GM10847 (cell line): Measurements from ENCODE around the gene CT45A1.
"Not testable (repeated sequence)": the region's sequence is repeated elsewhere in the genome, so short reads cannot be mapped to it uniquely, and the experiment has no call there.

Experiments used
- POLR2A ChIP-seq: IDR thresholded peaks from 2 replicates; pipeline ENCODE4 v1.6.1; 2011; ENCODE audit not compliant: insufficient read length; ENCODE audit errors: extremely low read depth

CT45A1 gene, protein sequence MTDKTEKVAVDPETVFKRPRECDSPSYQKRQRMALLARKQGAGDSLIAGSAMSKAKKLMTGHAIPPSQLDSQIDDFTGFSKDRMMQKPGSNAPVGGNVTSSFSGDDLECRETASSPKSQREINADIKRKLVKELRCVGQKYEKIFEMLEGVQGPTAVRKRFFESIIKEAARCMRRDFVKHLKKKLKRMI

DNA sequence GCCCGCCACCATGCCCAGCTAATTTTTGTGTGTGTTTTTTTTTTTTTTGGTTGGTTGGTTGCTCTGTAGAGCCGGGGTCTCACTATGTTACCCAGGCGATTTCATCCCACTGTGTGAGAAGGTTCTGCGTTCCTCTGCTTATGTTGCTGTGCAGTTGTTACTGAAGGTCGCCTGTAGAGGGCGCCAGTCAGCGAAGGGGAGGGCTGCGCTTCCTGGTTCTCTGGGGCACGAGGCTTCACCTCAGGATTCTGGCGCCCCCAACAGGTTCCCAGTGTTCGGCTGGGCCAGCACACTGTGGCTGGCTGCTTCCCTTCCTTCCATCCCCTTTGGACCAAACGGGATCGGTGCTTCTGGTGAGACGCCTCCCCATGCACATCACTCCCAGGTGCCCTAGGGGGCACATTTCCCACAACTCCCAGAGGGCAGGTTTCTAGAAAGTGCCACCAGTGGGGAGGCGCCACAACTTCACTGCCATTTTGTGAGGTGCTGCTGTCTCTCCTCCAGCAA is at the start of gene CT45A1:
CT45A1 (plus strand) TSS at position 457 of the 507 bp plus-strand sequence. CDS start 5,302 bp downstream, outside the sequence.
- TF ChIP-seq POLR2A, result not testable (repeated sequence)

GRCh38 chrX:135688137-135688536 is 25.3 kb upstream of the CT45A1 start:
- no peak for TF ChIP-seq POLR2A

GRCh38 chrX:135695471-135695870 is 18.0 kb upstream of the CT45A1 start:
- no peak for TF ChIP-seq POLR2A

- no peak for TF ChIP-seq POLR2A
These were observed 15.8 kb upstream of the CT45A1 start for GRCh38 chrX:135697601-135698000.

DNA sequence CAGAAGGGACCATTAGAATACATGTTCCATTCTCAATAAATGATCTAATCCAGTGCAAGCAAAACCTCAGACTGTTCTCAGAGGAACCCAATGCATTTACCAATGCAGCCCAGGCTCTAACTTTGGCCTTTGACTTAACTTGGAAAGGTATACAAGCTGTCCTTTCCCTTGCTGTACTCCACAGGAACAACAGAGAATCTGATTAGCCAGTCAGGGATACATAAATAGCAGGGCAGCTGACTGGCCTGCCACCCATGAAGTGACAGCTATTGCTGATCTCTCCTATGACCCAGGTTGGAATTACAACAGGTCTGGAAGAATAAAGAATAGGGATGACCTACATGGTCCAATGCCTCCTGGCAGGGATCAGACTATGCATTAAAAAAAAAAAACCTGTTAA is 14.5 kb upstream of the CT45A1 start:
- no peak for TF ChIP-seq POLR2A

GRCh38 chrX:135707880-135708279 is 5.6 kb upstream of the CT45A1 start:
- TF ChIP-seq POLR2A, result no peak

DNA sequence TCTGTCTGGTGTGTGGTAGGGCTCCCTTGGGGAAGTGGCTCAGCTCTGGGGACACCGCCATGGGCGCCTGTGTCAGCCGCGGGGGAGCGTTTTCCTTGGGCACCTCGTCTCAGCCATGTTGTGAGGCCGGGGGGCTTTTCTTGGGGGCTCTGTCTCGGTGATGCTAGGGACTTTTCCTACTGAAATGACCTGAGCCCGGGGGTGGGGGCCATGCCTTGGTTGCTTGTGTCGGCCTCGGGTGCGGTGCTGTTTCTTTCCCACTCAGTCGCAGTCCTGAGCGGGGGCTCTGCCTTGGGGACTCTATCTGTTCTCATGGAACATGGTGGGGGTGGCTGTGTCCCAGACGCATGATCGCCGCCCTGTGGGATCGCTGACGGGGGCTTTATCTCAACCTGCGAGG is 356 bp downstream of the CT45A1 start:
- no peak for TF ChIP-seq POLR2A

DNA sequence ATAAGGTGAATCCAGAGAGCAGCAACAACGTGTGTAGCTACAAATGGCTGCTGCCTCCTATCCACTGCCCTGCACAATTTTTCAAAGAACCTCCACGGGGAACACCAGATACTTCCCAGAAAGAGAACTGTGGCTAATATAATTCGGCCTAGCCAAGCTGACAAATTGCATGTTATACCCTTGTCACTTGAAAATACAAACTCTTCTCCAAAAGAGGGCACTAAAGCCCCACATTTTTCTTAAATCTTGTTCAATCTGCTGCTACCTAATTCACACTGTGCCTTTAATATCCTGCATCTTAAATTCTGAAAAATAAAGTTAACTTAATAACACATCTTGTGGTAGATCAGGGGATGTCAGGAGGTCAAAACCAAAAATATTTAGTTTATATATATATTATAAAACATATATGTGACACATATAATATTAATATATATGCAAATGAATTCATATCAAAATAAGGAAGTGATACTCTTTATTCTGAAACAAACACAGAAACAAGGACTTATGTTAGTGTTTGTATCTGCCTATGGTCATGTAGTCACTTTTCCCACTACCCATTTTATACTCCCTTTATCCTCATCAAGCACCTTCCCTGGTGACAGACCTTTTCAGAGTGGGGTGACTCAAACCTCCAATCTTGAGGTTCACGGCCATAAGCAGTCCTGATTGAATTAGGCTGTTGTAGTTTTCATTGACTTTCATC is 24.1 kb downstream of the CT45A1 start:
- TF ChIP-seq POLR2A, result no peak

DNA sequence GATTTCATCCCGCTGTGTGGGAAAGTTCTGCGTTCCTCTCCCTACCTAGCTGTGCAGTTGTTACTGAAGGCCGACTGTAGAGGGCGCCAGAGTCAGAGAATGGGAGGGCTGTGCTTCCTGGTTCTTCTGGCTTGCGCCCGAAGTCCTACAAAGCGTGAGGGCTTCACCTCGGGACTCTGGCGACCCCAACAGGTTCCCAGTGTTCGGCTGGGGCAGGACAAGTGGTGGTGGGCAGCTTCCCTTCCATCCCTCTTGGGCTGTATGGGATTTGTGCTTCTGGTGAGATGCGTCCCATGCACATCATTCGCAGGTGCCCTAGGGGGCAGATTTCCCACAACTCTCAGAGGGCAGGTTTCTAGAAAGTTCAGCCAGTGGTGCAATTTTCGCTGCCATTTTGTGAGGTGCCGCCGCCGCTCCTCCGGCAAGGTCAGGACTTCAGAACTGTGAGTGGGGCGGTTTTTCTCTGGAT is 27.3 kb downstream of the CT45A1 start:
- no peak for TF ChIP-seq POLR2A

DNA sequence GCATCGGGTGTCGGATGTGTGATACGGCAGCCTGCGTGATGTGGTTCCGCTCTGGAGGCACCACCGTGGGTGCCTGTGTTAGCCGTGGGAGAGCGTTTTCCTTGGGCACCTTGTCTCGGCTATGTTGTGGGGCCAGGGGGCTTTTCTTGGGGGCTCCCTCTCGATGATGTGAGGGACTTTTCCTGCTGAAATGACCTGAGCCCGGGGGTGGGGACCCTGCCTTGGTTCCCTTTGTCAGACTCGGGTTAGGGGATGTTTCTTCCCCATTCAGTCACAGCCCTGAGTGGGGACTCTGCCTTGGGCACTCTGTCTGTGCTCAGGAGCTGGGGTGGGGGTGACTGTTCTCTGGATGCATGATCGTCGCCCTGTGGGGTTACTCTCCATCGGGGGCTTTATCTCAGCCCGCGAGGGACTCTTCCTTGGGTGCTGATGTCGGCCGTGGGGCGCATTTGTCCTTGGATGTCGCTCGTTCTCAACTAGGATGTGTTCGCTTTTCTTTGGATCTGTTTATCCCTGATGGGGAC is 27.8 kb downstream of the CT45A1 start:
- TF ChIP-seq POLR2A, result no peak

DNA sequence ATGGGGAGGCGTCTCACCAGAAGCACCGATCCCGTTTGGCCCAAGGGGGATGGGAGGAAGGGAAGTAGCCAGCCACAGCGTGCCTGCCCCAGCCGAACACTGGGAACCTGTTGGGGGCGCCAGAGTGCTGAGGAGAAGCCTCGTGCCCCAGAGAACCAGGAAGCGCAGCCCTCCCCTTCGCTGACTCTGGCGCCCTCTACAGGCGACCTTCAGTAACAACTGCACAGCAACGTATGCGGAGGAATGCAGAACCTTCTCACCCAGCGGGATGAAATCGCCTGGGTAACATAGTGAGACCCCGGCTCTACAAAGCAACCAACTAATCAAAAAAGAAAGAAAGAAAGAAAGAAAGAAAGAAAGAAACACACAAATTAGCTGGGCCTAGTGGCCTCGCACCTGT is 54.7 kb downstream of the CT45A1 start, which contains the start of gene CT45A3:
CT45A3 (minus strand) TSS at position 101 of the 400 bp plus-strand sequence. CDS start 3,747 bp downstream, outside the sequence.
- TF ChIP-seq POLR2A, result not testable (repeated sequence)
